WTC11 (cell line): Measurements from ENCODE around the gene GPC6. TPM values are rescaled to one million over a fixed set of nuclear protein-coding genes. Genes with fewer than 3 reads are reported as not detected.

Experiments used
- ATAC-seq: fragments of 200-7000 bp; cut with Tn5 transposase; 2 replicates; pipeline ENCODE4 v1.10.0; 2021; ENCODE audit warnings: mild to moderate bottlenecking, moderate library complexity
- CTCF ChIA-PET: fragments of 300-600 bp; sonication (Branson Sonifier 250); formaldehyde crosslinking; loops from one replicate; lab custom pipeline; 2021; ENCODE audit warnings: antibody characterized with exemption; lab: Charles Lee
- POLR2A ChIA-PET: fragments of 350-600 bp; sonication (Branson Sonifier 250); formaldehyde crosslinking; loops from one replicate; lab custom pipeline; 2021; ENCODE audit warnings: antibody characterized with exemption; lab: Charles Lee
- DNase-seq: peaks from one replicate; pipeline ENCODE4 v3.0.0; 2021; ENCODE audit warnings: low spot score
- H3K27ac Mint-ChIP-seq: 2 replicates; pipeline ENCODE4 v1.8.0; 2021; ENCODE audit warnings: mixed read lengths
- H3K27me3 Mint-ChIP-seq: 2 replicates; pipeline ENCODE4 v1.8.0; 2021; ENCODE audit warnings: low read depth, mild to moderate bottlenecking, moderate library complexity, mixed read lengths
- H3K36me3 Mint-ChIP-seq: 2 replicates; pipeline ENCODE4 v1.8.0; 2021; ENCODE audit warnings: mixed read lengths
- H3K4me1 Mint-ChIP-seq: 2 replicates; pipeline ENCODE4 v1.8.0; 2022; ENCODE audit warnings: mixed read lengths
- H3K4me3 Mint-ChIP-seq: 2 replicates; pipeline ENCODE4 v1.8.0; 2021; ENCODE audit warnings: mild to moderate bottlenecking, moderate library complexity, mixed read lengths
- H3K9me3 Mint-ChIP-seq: 2 replicates; pipeline ENCODE4 v1.8.0; 2021; ENCODE audit warnings: mixed read lengths
- ARID4B ChIP-seq: sonication (generic); formaldehyde crosslinking; IDR thresholded peaks from 2 replicates; pipeline ENCODE4 v1.8.0; 2023; ENCODE audit warnings: missing genetic modification reagents, mild to moderate bottlenecking, borderline replicate concordance
- E2F1 ChIP-seq: sonication (generic); formaldehyde crosslinking; IDR thresholded peaks from 2 replicates; pipeline ENCODE4 v1.8.0; 2022; ENCODE audit warnings: mild to moderate bottlenecking, missing genetic modification reagents
- ERG ChIP-seq: fragments of 250-450 bp; sonication (Bioruptor Pico); IDR thresholded peaks from 2 replicates; pipeline ENCODE4 v1.8.0; 2021; ENCODE audit warnings: mild to moderate bottlenecking
- ESRRA ChIP-seq: sonication (generic); formaldehyde crosslinking; IDR thresholded peaks from 2 replicates; pipeline ENCODE4 v1.8.1; 2022; ENCODE audit warnings: mild to moderate bottlenecking, missing genetic modification reagents, borderline replicate concordance
- FOXK1 ChIP-seq: sonication (generic); formaldehyde crosslinking; IDR thresholded peaks from 2 replicates; pipeline ENCODE4 v1.8.0; 2022; ENCODE audit warnings: mild to moderate bottlenecking, moderate library complexity, missing genetic modification reagents
- HMGA2 ChIP-seq: fragments of 250-450 bp; sonication (Bioruptor Pico); IDR thresholded peaks from 2 replicates; pipeline ENCODE4 v1.4.0; 2021; ENCODE audit warnings: mild to moderate bottlenecking, moderate library complexity
- MAX ChIP-seq: sonication (generic); formaldehyde crosslinking; IDR thresholded peaks from 2 replicates; pipeline ENCODE4 v1.8.0; 2022; ENCODE audit warnings: mild to moderate bottlenecking, missing genetic modification reagents
- TP53 ChIP-seq: sonication (generic); formaldehyde crosslinking; IDR thresholded peaks from 2 replicates; pipeline ENCODE4 v1.8.1; 2023; ENCODE audit warnings: mild to moderate bottlenecking, missing genetic modification reagents
- ZNF121 ChIP-seq: sonication (generic); formaldehyde crosslinking; IDR thresholded peaks from 2 replicates; pipeline ENCODE4 v1.8.0; 2023; ENCODE audit warnings: missing genetic modification reagents
- total RNA-seq: library from RNA; stranded (reverse); gene quantifications from 3 replicates; pipeline ENCODE4 v1.2.3, GENCODE V29; 2021
- TF ChIP-seq, protein P1 (sequence below): fragments of 200-600 bp; IDR thresholded peaks from 2 replicates; pipeline ENCODE4 v1.8.0; 2022; ENCODE audit warnings: antibody characterized with exemption
- TF ChIP-seq, protein P2 (sequence below): fragments of 250-450 bp; sonication (Bioruptor Pico); conservative IDR thresholded peaks from 2 replicates; pipeline ENCODE4 v1.9.0; 2021; ENCODE audit warnings: mild to moderate bottlenecking

The GPC6 gene
- total RNA-seq, 1 experiment from 2014 or later, result 19.5 TPM

- TF ChIP-seq, protein P1, sequence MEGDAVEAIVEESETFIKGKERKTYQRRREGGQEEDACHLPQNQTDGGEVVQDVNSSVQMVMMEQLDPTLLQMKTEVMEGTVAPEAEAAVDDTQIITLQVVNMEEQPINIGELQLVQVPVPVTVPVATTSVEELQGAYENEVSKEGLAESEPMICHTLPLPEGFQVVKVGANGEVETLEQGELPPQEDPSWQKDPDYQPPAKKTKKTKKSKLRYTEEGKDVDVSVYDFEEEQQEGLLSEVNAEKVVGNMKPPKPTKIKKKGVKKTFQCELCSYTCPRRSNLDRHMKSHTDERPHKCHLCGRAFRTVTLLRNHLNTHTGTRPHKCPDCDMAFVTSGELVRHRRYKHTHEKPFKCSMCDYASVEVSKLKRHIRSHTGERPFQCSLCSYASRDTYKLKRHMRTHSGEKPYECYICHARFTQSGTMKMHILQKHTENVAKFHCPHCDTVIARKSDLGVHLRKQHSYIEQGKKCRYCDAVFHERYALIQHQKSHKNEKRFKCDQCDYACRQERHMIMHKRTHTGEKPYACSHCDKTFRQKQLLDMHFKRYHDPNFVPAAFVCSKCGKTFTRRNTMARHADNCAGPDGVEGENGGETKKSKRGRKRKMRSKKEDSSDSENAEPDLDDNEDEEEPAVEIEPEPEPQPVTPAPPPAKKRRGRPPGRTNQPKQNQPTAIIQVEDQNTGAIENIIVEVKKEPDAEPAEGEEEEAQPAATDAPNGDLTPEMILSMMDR, result peak; percentile 49; the same call in 1 of the 2 replicates
- TF ChIP-seq, protein P2, sequence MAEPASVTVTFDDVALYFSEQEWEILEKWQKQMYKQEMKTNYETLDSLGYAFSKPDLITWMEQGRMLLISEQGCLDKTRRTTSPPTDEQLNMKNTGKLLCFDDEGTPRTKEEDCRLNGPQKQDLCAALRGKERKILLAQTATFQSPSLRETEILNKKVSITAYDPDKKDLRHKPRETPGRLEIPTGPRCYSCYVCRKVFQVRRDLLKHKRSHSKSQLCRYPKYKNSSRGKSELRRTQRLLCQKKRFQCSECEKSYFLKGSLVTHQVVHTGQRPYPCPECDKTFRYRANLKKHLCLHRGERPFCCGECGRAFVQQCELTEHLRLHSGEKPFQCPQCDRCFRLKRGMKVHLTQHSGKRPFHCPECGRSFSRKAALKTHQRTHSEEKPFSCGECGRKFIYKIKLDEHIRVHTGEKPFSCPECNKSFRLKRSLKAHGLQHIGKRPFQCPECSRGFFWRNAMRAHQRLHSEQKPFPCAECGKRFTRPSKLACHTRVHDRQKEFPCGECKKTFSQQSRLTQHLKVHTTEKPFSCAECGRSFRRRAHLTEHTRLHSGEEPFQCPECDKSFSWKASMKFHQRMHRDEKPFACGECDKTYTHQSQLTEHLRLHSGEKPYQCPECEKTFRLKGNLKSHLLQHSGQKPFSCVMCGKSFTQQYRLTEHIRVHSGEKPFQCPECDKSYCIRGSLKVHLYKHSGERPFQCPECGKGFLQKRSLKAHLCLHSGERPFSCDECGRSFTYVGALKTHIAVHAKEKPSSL (CRISPR knock-in tag), result no peak
- Mint-ChIP-seq H3K27me3 (no peaks in the 10 kb centered on the region; the same call in none of the 2 replicates), H3K4me3 (no peak overlapping the region), H3K36me3 (no peaks in the 10 kb centered on the region), H3K9me3 (no peaks in the 10 kb centered on the region), H3K4me1 (peaks cover 19% of the 10 kb centered on the region), H3K27ac (no peak overlapping the region)
- ChIA-PET CTCF (interaction anchor here (0.6 to 1.7 kb wide), 6 partner anchors 11 to 223 kb away, joined by 3 to 4 read pairs (median 3); no protein-coding TSS in a partner anchor), POLR2A (no interaction called here)
- peak; percentile 50 for DNase-seq
- peak; percentile 79 for ATAC-seq
These were observed 965.9 kb downstream of the GPC6 start for GRCh38 chr13:94192431-94192975.

- Mint-ChIP-seq H3K36me3 (no peaks in the 10 kb centered on the region), H3K9me3 (no peaks in the 10 kb centered on the region), H3K4me1 (peaks cover 8% of the 10 kb centered on the region; the same call in 1 of the 2 replicates), H3K27ac (no peak overlapping the region), H3K27me3 (no peaks in the 10 kb centered on the region; the same call in 1 of the 2 replicates), H3K4me3 (no peak overlapping the region)
- TF ChIP-seq FOXK1 (CRISPR knock-in tag), result no peak
- TF ChIP-seq E2F1 (CRISPR knock-in tag), result no peak
- TF ChIP-seq MAX (CRISPR knock-in tag), result no peak
- TF ChIP-seq ESRRA (CRISPR knock-in tag), result no peak
- TF ChIP-seq, protein P1, result no peak
- TF ChIP-seq HMGA2 (CRISPR knock-in tag), result no peak
- TF ChIP-seq ZNF121 (CRISPR knock-in tag), result no peak
- TF ChIP-seq TP53 (CRISPR knock-in tag), result no peak
- no peak for TF ChIP-seq ERG (CRISPR knock-in tag)
- TF ChIP-seq ARID4B, result no peak
- ATAC-seq (no peak), DNase-seq (no peak)
- ChIA-PET CTCF (no interaction called here), POLR2A (no interaction called here)
These were observed 969.1 kb downstream of the GPC6 start for GRCh38 chr13:94195715-94196114.
